ENCODE measurements around the gene RHOB.

RHOB gene

GRCh38 chr2:20494241-20494640 is 47.4 kb downstream of the RHOB start:
- no peak for DNase-seq (ENCODE audit: low read depth)
- TF ChIP-seq CTCF (conservative IDR thresholded peaks at IDR 0.05; ENCODE audit: control insufficient read depth, insufficient read depth, low read depth, low read length), result no peak
- H3K4me3 ChIP-seq (ENCODE audit: control insufficient read depth, low read depth, low read length), result no peak overlapping the region

GRCh38 chr2:20496076-20496872 is 49.4 kb downstream of the RHOB start:
- peak; percentile 90 for DNase-seq (ENCODE audit: low read depth)
- TF ChIP-seq CTCF (conservative IDR thresholded peaks at IDR 0.05; ENCODE audit: control insufficient read depth, insufficient read depth, low read depth, low read length), result no peak

GRCh38 chr2:20496942-20497341 is 50.1 kb downstream of the RHOB start:
- no peak overlapping the region for H3K4me3 ChIP-seq (ENCODE audit: control insufficient read depth, low read depth, low read length)
- DNase-seq (ENCODE audit: low read depth), result no peak
- no peak for TF ChIP-seq CTCF (conservative IDR thresholded peaks at IDR 0.05; ENCODE audit: control insufficient read depth, insufficient read depth, low read depth, low read length)

More at GRCh38 chr2:20496076-20496872, 49.4 kb downstream of the RHOB start:
- no peak overlapping the region for H3K4me3 ChIP-seq (ENCODE audit: control insufficient read depth, low read depth, low read length)

Measured in fibroblast of mammary gland (primary cell).